HepG2 (cell line): Measurements from ENCODE around the gene OSER1. TPM values are rescaled to one million over a fixed set of nuclear protein-coding genes. Genes with fewer than 3 reads are reported as not detected.

ENCODE experiments used
- DPF2 ChIP-seq: sonication (generic); formaldehyde crosslinking; IDR thresholded peaks from 2 replicates; pipeline ENCODE4 v1.4.0; 2020; ENCODE audit warnings: mild to moderate bottlenecking, low read depth, missing genetic modification reagents, borderline replicate concordance
- KDM1A ChIP-seq: IDR thresholded peaks from 2 replicates; pipeline ENCODE4 v1.6.1; 2016; ENCODE audit warnings: missing compliant biosample characterization
- MBD4 ChIP-seq: IDR thresholded peaks from 2 replicates; pipeline ENCODE4 v1.6.1; 2012; ENCODE audit warnings: low read length, inconsistent platforms, borderline replicate concordance
- MLXIP ChIP-seq: sonication (generic); formaldehyde crosslinking; IDR thresholded peaks from 2 replicates; pipeline ENCODE4 v1.9.0; 2021; ENCODE audit warnings: missing genetic modification reagents, borderline replicate concordance
- NAIF1 ChIP-seq: sonication (generic); formaldehyde crosslinking; IDR thresholded peaks from 2 replicates; pipeline ENCODE4 v1.5.0; 2020; ENCODE audit warnings: mild to moderate bottlenecking, missing genetic modification reagents, borderline replicate concordance
- NCOA1 ChIP-seq: sonication (generic); formaldehyde crosslinking; IDR thresholded peaks from 2 replicates; pipeline ENCODE4 v1.9.0; 2021; ENCODE audit warnings: missing genetic modification reagents
- NCOR1 ChIP-seq: fragments of 200-600 bp; sonication (generic); IDR thresholded peaks from 2 replicates; pipeline ENCODE4 v1.7.0; 2017; ENCODE audit warnings: antibody characterized with exemption, low read length, borderline replicate concordance
- NFAT5 ChIP-seq: sonication (generic); formaldehyde crosslinking; IDR thresholded peaks from 2 replicates; pipeline ENCODE4 v1.4.0; 2020; ENCODE audit warnings: missing genetic modification reagents
- PRMT3 ChIP-seq: sonication (generic); formaldehyde crosslinking; IDR thresholded peaks from 2 replicates; pipeline ENCODE4 v1.8.1; 2022; ENCODE audit warnings: low read depth, mild to moderate bottlenecking, moderate library complexity, missing genetic modification reagents, borderline replicate concordance
- RBM22 ChIP-seq: fragments of 200-400 bp; formaldehyde crosslinking; optimal IDR thresholded peaks from 2 replicates; pipeline ENCODE3; 2017; ENCODE audit warnings: mild to moderate bottlenecking, low read length, moderate library complexity
- SAP130 ChIP-seq: IDR thresholded peaks from 2 replicates; pipeline ENCODE4 v1.6.1; 2016; ENCODE audit warnings: low read depth
- SIX4 ChIP-seq: sonication (generic); formaldehyde crosslinking; IDR thresholded peaks from 2 replicates; pipeline ENCODE4 v1.4.0; 2020; ENCODE audit warnings: missing genetic modification reagents
- SMAD1 ChIP-seq: sonication (generic); formaldehyde crosslinking; IDR thresholded peaks from 2 replicates; pipeline ENCODE4 v1.4.0; 2020; ENCODE audit warnings: missing genetic modification reagents, low read depth, mild to moderate bottlenecking, borderline replicate concordance
- SOX5 ChIP-seq: IDR thresholded peaks from 2 replicates; pipeline ENCODE4 v1.6.1; 2016; ENCODE audit warnings: borderline replicate concordance
- TAF1 ChIP-seq: sonication (generic); formaldehyde crosslinking; IDR thresholded peaks from 2 replicates; pipeline ENCODE4 v1.4.0; 2020; ENCODE audit warnings: missing genetic modification reagents
- TSC22D2 ChIP-seq: sonication (generic); formaldehyde crosslinking; IDR thresholded peaks from 2 replicates; pipeline ENCODE4 v1.5.1; 2020; ENCODE audit warnings: missing genetic modification reagents, mild to moderate bottlenecking, borderline replicate concordance
- ZBTB25 ChIP-seq: IDR thresholded peaks from 2 replicates; pipeline ENCODE4 v1.6.1; 2018; ENCODE audit warnings: missing genetic modification reagents
- ZFP36 ChIP-seq: fragments of 150-350 bp; IDR thresholded peaks from 2 replicates; pipeline ENCODE4 v1.6.1; 2018; ENCODE audit warnings: borderline replicate concordance, low read length, low read depth; ENCODE audit not compliant: partially characterized antibody
- ZNF180 ChIP-seq: sonication (generic); formaldehyde crosslinking; IDR thresholded peaks from 2 replicates; pipeline ENCODE4 v1.4.0; 2020; ENCODE audit warnings: low read depth, missing genetic modification reagents, borderline replicate concordance
- ZNF326 ChIP-seq: sonication (generic); formaldehyde crosslinking; IDR thresholded peaks from 2 replicates; pipeline ENCODE4 v1.4.0; 2020; ENCODE audit warnings: missing genetic modification reagents, borderline replicate concordance
- polyA plus RNA-seq, 8 experiments: library from polyadenylated mRNA; depleted of rRNA in 3 of 8; stranded (reverse) in 7 of 8; unstranded in 1 of 8; fragments of >200 nt; fragmentation: Illumina TruSeq in 4 of 8; extraction: Trizol in 4 of 8; gene quantifications; 2 replicates each; pipeline versions ENCODE4 v1.2.1 to v1.2.3, GENCODE V29; 2011 to 2016; ENCODE audit warnings: low read depth in 4 of 8, missing spikeins in 1 of 8, mixed read lengths in 1 of 8; ENCODE audit not compliant: insufficient read depth in 1 of 8
- total RNA-seq, 5 experiments: library from RNA; depleted of rRNA; stranded (reverse); fragments of >200 nt; fragmentation: Illumina TruSeq; extraction: Trizol; gene quantifications; 2 replicates each; pipeline ENCODE4 v1.2.3, GENCODE V29; 2016; ENCODE audit warnings: low read depth in 1 of 5

Gene OSER1
- total and polyA plus RNA-seq, 2 of the 13 experiments (the other 11 are each of a cell fraction or from before 2014, with no cell fraction given), result 71.2 to 71.5 TPM

- TF ChIP-seq MBD4 (no peak), KDM1A (no peak), PRMT3 (CRISPR knock-in tag) (peak; percentile 38; the same call in 1 of the 2 replicates), NCOA1 (CRISPR knock-in tag) (0 out of 2 replicates have a peak, but pooled peaks have one; percentile 58), RBM22 (peak; percentile 73), NCOR1 (no peak), SAP130 (CRISPR knock-in tag) (peak; percentile 9; the same call in 1 of the 2 replicates), ZFP36 (no peak), NAIF1 (CRISPR knock-in tag) (0 out of 2 replicates have a peak, but pooled peaks have one; percentile 54), ZNF180 (CRISPR knock-in tag) (no peak), SOX5 (CRISPR knock-in tag) (0 out of 2 replicates have a peak, but pooled peaks have one; percentile 15), ZNF326 (CRISPR knock-in tag) (no peak), TSC22D2 (CRISPR knock-in tag) (no peak; the same call in 1 of the 2 replicates), DPF2 (CRISPR knock-in tag) (no peak), SMAD1 (CRISPR knock-in tag) (0 out of 2 replicates have a peak, but pooled peaks have one; percentile 84), NFAT5 (no peak; the same call in 1 of the 2 replicates), TAF1 (CRISPR knock-in tag) (no peak), SIX4 (CRISPR knock-in tag) (no peak), MLXIP (CRISPR knock-in tag) (no peak; the same call in 1 of the 2 replicates), ZBTB25 (CRISPR knock-in tag) (no peak; the same call in 1 of the 2 replicates)
These were observed 725 bp downstream of the OSER1 start (continued) for GRCh38 chr20:44209686-44210405.
